ENCODE data around the gene ZBTB46.

ZBTB46 gene

GRCh38 chr20:63785691-63786131, 45.4 kb downstream of the ZBTB46 start:
- no peak overlapping the region for H3K4me3 ChIP-seq (replicated peaks; ENCODE audit: low read depth, low read length)
- TF ChIP-seq CTCF (IDR thresholded peaks at IDR 0.05; ENCODE audit: low read depth, low read length, missing control alignments) = no peak
- no peak for DNase-seq (ENCODE audit: extremely low read depth, low read depth)

- no peak overlapping the region for H3K4me3 ChIP-seq (replicated peaks; ENCODE audit: low read depth, low read length)
- DNase-seq (ENCODE audit: extremely low read depth, low read depth) = no peak
- no peak for TF ChIP-seq CTCF (IDR thresholded peaks at IDR 0.05; ENCODE audit: low read depth, low read length, missing control alignments)
Observed at GRCh38 chr20:63783970-63784369, 47.1 kb downstream of the ZBTB46 start.

- no peak overlapping the region for H3K4me3 ChIP-seq (replicated peaks; ENCODE audit: low read depth, low read length)
- no peak for DNase-seq (ENCODE audit: extremely low read depth, low read depth)
- no peak for TF ChIP-seq CTCF (IDR thresholded peaks at IDR 0.05; ENCODE audit: low read depth, low read length, missing control alignments)
Observed at GRCh38 chr20:63782521-63782971, 48.5 kb downstream of the ZBTB46 start.

- TF ChIP-seq CTCF (IDR thresholded peaks at IDR 0.05; ENCODE audit: low read depth, low read length, missing control alignments) = no peak
- no peak overlapping the region for H3K4me3 ChIP-seq (replicated peaks; ENCODE audit: low read depth, low read length)
- no peak for DNase-seq (ENCODE audit: extremely low read depth, low read depth)
Observed at GRCh38 chr20:63782051-63782471, 49.0 kb downstream of the ZBTB46 start.

GRCh38 chr20:63781181-63781580, 49.9 kb downstream of the ZBTB46 start:
- H3K4me3 ChIP-seq (replicated peaks; ENCODE audit: low read depth, low read length) = no peak overlapping the region
- TF ChIP-seq CTCF (IDR thresholded peaks at IDR 0.05; ENCODE audit: low read depth, low read length, missing control alignments) = no peak
- DNase-seq (ENCODE audit: extremely low read depth, low read depth) = no peak

GRCh38 chr20:63778857-63779256, 52.2 kb downstream of the ZBTB46 start:
- TF ChIP-seq CTCF (IDR thresholded peaks at IDR 0.05; ENCODE audit: low read depth, low read length, missing control alignments) = no peak

More at GRCh38 chr20:63778857-63779256, 52.2 kb downstream of the ZBTB46 start:
- H3K4me3 ChIP-seq (replicated peaks; ENCODE audit: low read depth, low read length) = no peak overlapping the region
- DNase-seq (ENCODE audit: extremely low read depth, low read depth) = no peak

Measured in HFF-Myc (cell line).